ENCODE measurements around the gene ZNF543. TPM values are rescaled to one million over a fixed set of nuclear protein-coding genes. Genes with fewer than 3 reads are reported as not detected.
A peak's percentile ranks its signal among the peaks of the same experiment; 100 is the strongest.
"Not testable (repeated sequence)": the region's sequence is repeated elsewhere in the genome, so short reads cannot be mapped to it uniquely, and the experiment has no call there.

The ZNF543 gene
- polyA plus RNA-seq (2013, experiment 1 of 4), result 7.0 TPM
- polyA plus RNA-seq (2013, experiment 2 of 4), result 7.4 TPM
- polyA plus RNA-seq (2013, experiment 3 of 4), result 5.0 TPM
- 5.5 TPM for polyA plus RNA-seq (2013, experiment 4 of 4)

GRCh38 chr19:57320180-57321084 lies at the start of gene ZNF543:
TSS of gene ZNF543 (plus strand) at chr19:57320472. CDS start at chr19:57320854, 382 bp downstream.
- Histone ChIP-seq H3K27ac (ENCODE audit: insufficient read depth, low read depth, low read length, poor library complexity, severe bottlenecking) (peak within 1 kb of the TSS; percentile 58), H3K4me3 (ENCODE audit: insufficient read depth, low read depth, low read length) (peak within 1 kb of the TSS; percentile 72), H3K27me3 (ENCODE audit: control insufficient read depth, insufficient read depth, low read length, poor library complexity, severe bottlenecking) (peaks cover 33% of the 10 kb centered on the region), H3K9me3 (ENCODE audit: control insufficient read depth, low read length) (no peaks in the 10 kb centered on the region), H3K4me1 (ENCODE audit: control insufficient read depth, insufficient read depth, low read length) (peaks cover 8% of the 10 kb centered on the region), H3K36me3 (ENCODE audit: control insufficient read depth, insufficient read depth, low read length) (peaks cover 14% of the 10 kb centered on the region)
- WGBS, 2 experiments, result 1% methylated on average over 71 of the region's 71 CpGs

- Histone ChIP-seq H3K36me3 (ENCODE audit: control insufficient read depth, insufficient read depth, low read length) (no peaks in the 10 kb centered on the region), H3K4me3 (ENCODE audit: insufficient read depth, low read depth, low read length) (no peak overlapping the region), H3K27me3 (ENCODE audit: control insufficient read depth, insufficient read depth, low read length, poor library complexity, severe bottlenecking) (no peaks in the 10 kb centered on the region), H3K9me3 (ENCODE audit: control insufficient read depth, low read length) (no peaks in the 10 kb centered on the region), H3K4me1 (ENCODE audit: control insufficient read depth, insufficient read depth, low read length) (no peaks in the 10 kb centered on the region), H3K27ac (ENCODE audit: insufficient read depth, low read depth, low read length, poor library complexity, severe bottlenecking) (no peak overlapping the region)
- 93% methylated on average over 8 of the region's 8 CpGs for WGBS, 2 experiments
These were observed 49.0 kb upstream of the ZNF543 start for GRCh38 chr19:57271280-57271679.

GRCh38 chr19:57273014-57273413 lies 47.3 kb upstream of the ZNF543 start:
- Histone ChIP-seq H3K36me3 (ENCODE audit: control insufficient read depth, insufficient read depth, low read length) (no peaks in the 10 kb centered on the region), H3K27ac (ENCODE audit: insufficient read depth, low read depth, low read length, poor library complexity, severe bottlenecking) (no peak overlapping the region), H3K4me1 (ENCODE audit: control insufficient read depth, insufficient read depth, low read length) (no peaks in the 10 kb centered on the region), H3K27me3 (ENCODE audit: control insufficient read depth, insufficient read depth, low read length, poor library complexity, severe bottlenecking) (no peaks in the 10 kb centered on the region), H3K4me3 (ENCODE audit: insufficient read depth, low read depth, low read length) (no peak overlapping the region), H3K9me3 (ENCODE audit: control insufficient read depth, low read length) (no peaks in the 10 kb centered on the region)
- WGBS, 2 experiments, result 86 to 100% methylated on average over 1 of the region's 1 CpG

- no peaks in the 10 kb centered on the region for H3K4me1 ChIP-seq (ENCODE audit: control insufficient read depth, insufficient read depth, low read length)
- no peaks in the 10 kb centered on the region for H3K36me3 ChIP-seq (ENCODE audit: control insufficient read depth, insufficient read depth, low read length)
- no peak overlapping the region for H3K27ac ChIP-seq (ENCODE audit: insufficient read depth, low read depth, low read length, poor library complexity, severe bottlenecking)
- no peak overlapping the region for H3K4me3 ChIP-seq (ENCODE audit: insufficient read depth, low read depth, low read length)
- 85 to 100% methylated on average over 1 of the region's 1 CpG for WGBS, 2 experiments
- no peaks in the 10 kb centered on the region for H3K27me3 ChIP-seq (ENCODE audit: control insufficient read depth, insufficient read depth, low read length, poor library complexity, severe bottlenecking)
- H3K9me3 ChIP-seq (ENCODE audit: control insufficient read depth, low read length), result no peaks in the 10 kb centered on the region
These were observed 43.8 kb upstream of the ZNF543 start for GRCh38 chr19:57276430-57276829.

GRCh38 chr19:57278481-57278880 lies 41.8 kb upstream of the ZNF543 start:
- H3K27me3 ChIP-seq (ENCODE audit: control insufficient read depth, insufficient read depth, low read length, poor library complexity, severe bottlenecking); H3K27ac ChIP-seq (ENCODE audit: insufficient read depth, low read depth, low read length, poor library complexity, severe bottlenecking); H3K36me3 ChIP-seq (ENCODE audit: control insufficient read depth, insufficient read depth, low read length); H3K9me3 ChIP-seq (ENCODE audit: control insufficient read depth, low read length); H3K4me1 ChIP-seq (ENCODE audit: control insufficient read depth, insufficient read depth, low read length); H3K4me3 ChIP-seq (ENCODE audit: insufficient read depth, low read depth, low read length): not testable (repeated sequence)
- 91 to 97% methylated on average over 2 of the region's 2 CpGs for WGBS, 2 experiments

GRCh38 chr19:57279418-57280164 lies 40.7 kb upstream of the ZNF543 start:
- 14 to 16% methylated on average over 25 of the region's 25 CpGs for WGBS, 2 experiments
- peaks cover 9% of the 10 kb centered on the region for H3K36me3 ChIP-seq (ENCODE audit: control insufficient read depth, insufficient read depth, low read length)

GRCh38 chr19:57280165-57280961 lies 39.9 kb upstream of the ZNF543 start, which contains the start of gene ZNF460:
TSS of gene ZNF460 (plus strand) at chr19:57280485. CDS start at chr19:57280807, 322 bp downstream.
- 0% methylated on average over 71 of the region's 71 CpGs for WGBS, 2 experiments
- Histone ChIP-seq H3K36me3 (ENCODE audit: control insufficient read depth, insufficient read depth, low read length) (peaks cover 15% of the 10 kb centered on the region), H3K27ac (ENCODE audit: insufficient read depth, low read depth, low read length, poor library complexity, severe bottlenecking) (peak within 1 kb of the TSS; percentile 99), H3K9me3 (ENCODE audit: control insufficient read depth, low read length) (no peaks in the 10 kb centered on the region), H3K27me3 (ENCODE audit: control insufficient read depth, insufficient read depth, low read length, poor library complexity, severe bottlenecking) (no peaks in the 10 kb centered on the region), H3K4me1 (ENCODE audit: control insufficient read depth, insufficient read depth, low read length) (peaks cover 6% of the 10 kb centered on the region), H3K4me3 (ENCODE audit: insufficient read depth, low read depth, low read length) (peak within 1 kb of the TSS; percentile 99)

More at GRCh38 chr19:57279418-57280164, 40.7 kb upstream of the ZNF543 start:
- no peaks in the 10 kb centered on the region for H3K27me3 ChIP-seq (ENCODE audit: control insufficient read depth, insufficient read depth, low read length, poor library complexity, severe bottlenecking)
- peak overlapping the region; percentile 99 for H3K27ac ChIP-seq (ENCODE audit: insufficient read depth, low read depth, low read length, poor library complexity, severe bottlenecking)
- H3K9me3 ChIP-seq (ENCODE audit: control insufficient read depth, low read length), result no peaks in the 10 kb centered on the region
- peaks cover 6% of the 10 kb centered on the region for H3K4me1 ChIP-seq (ENCODE audit: control insufficient read depth, insufficient read depth, low read length)
- peak overlapping the region; percentile 99 for H3K4me3 ChIP-seq (ENCODE audit: insufficient read depth, low read depth, low read length)

- H3K27ac ChIP-seq (ENCODE audit: insufficient read depth, low read depth, low read length, poor library complexity, severe bottlenecking), result peak overlapping the region; percentile 99
These were observed 39.3 kb upstream of the ZNF543 start for GRCh38 chr19:57280962-57281400.

GRCh38 chr19:57282011-57282643 lies 38.1 kb upstream of the ZNF543 start:
- H3K27me3 ChIP-seq (ENCODE audit: control insufficient read depth, insufficient read depth, low read length, poor library complexity, severe bottlenecking), result no peaks in the 10 kb centered on the region
- H3K9me3 ChIP-seq (ENCODE audit: control insufficient read depth, low read length), result no peaks in the 10 kb centered on the region
- H3K4me3 ChIP-seq (ENCODE audit: insufficient read depth, low read depth, low read length), result peak overlapping the region; percentile 99
- WGBS, 2 experiments, result 91 to 94% methylated on average over 5 of the region's 5 CpGs
- no peak overlapping the region for H3K27ac ChIP-seq (ENCODE audit: insufficient read depth, low read depth, low read length, poor library complexity, severe bottlenecking)
- peaks cover 30% of the 10 kb centered on the region for H3K36me3 ChIP-seq (ENCODE audit: control insufficient read depth, insufficient read depth, low read length)
- peaks cover 6% of the 10 kb centered on the region for H3K4me1 ChIP-seq (ENCODE audit: control insufficient read depth, insufficient read depth, low read length)

More at GRCh38 chr19:57280962-57281400, 39.3 kb upstream of the ZNF543 start:
- H3K27me3 ChIP-seq (ENCODE audit: control insufficient read depth, insufficient read depth, low read length, poor library complexity, severe bottlenecking), result no peaks in the 10 kb centered on the region
- peaks cover 22% of the 10 kb centered on the region for H3K36me3 ChIP-seq (ENCODE audit: control insufficient read depth, insufficient read depth, low read length)
- H3K4me1 ChIP-seq (ENCODE audit: control insufficient read depth, insufficient read depth, low read length), result peaks cover 6% of the 10 kb centered on the region
- WGBS, 2 experiments, result 20 to 23% methylated on average over 6 of the region's 6 CpGs
- peak overlapping the region; percentile 99 for H3K4me3 ChIP-seq (ENCODE audit: insufficient read depth, low read depth, low read length)
- H3K9me3 ChIP-seq (ENCODE audit: control insufficient read depth, low read length), result no peaks in the 10 kb centered on the region

All from ectodermal cell (in vitro differentiated cells).